Uterus (tissue), 2 donors: ENCODE data around the gene FILIP1L.

Source experiments
- CTCF ChIP-seq, 4 experiments: fragments of 200-600 bp in 2 of 4; fragments of 450-650 bp in 2 of 4; sonication (generic) in 2 of 4; IDR thresholded peaks; one replicate each; pipeline ENCODE4 v1.5.1; 2016 to 2019; ENCODE audit warnings: antibody characterized with exemption in 4 of 4, mild to moderate bottlenecking in 2 of 4, moderate library complexity in 1 of 4
- POLR2A ChIP-seq, 2 donors: fragments of 450-650 bp; IDR thresholded peaks; one replicate each; pipeline ENCODE4 v1.6.1; 2016; ENCODE audit warnings: antibody characterized with exemption in 2 of 2, mild to moderate bottlenecking in 1 of 2, moderate library complexity in 1 of 2

DNA sequence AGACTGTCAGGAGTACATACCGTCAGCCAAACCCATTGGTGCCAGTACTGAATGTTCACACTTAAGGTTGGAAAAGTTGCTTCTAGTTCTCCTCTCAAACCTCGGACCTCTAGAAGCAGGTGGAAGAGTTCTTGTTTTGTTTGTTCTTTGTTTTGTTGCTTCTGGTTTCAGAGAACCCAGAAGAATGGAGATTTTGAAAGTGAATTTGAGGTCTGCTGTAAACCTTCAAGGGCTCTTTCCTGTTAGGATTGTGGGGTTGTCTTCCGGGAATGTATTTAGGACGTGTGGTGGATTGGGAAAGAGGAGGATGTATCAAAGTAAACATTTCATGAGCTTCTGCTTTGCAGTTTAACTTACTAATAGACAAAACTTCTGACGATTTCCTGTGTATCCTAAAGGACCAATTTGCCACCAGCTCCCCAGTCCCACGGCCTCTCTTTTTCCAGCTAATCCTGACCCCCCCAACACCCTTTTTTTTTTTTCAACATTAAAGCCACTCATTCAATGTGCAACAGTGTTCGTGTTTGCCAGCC is 50.3 kb downstream of the FILIP1L start:
- TF ChIP-seq POLR2A (IDR thresholded peaks at IDR 0.05) (no peak), CTCF (IDR thresholded peaks at IDR 0.05) (no peak)
